Body of pancreas (tissue), 4 donors: ENCODE results near the gene IQGAP2. TPM values are rescaled to one million over a fixed set of nuclear protein-coding genes. Genes with fewer than 3 reads are reported as not detected.

Experiments used
- ATAC-seq: fragments of 150-250 bp; one replicate; pipeline ENCODE4 v1.9.1; 2016
- DNase-seq, 4 donors: peaks; one replicate each; pipeline ENCODE4 v3.0.0-alpha.2; 2019
- H3K27ac ChIP-seq, 4 donors: fragments of 200-600 bp; sonication (generic); 1 replicate in 3 of 4; 2 replicates in 1 of 4; pipeline versions ENCODE4 v1.5.1 to v1.6.1; 2016 to 2019; ENCODE audit warnings: mild to moderate bottlenecking in 1 of 4, mixed read lengths in 1 of 4, moderate library complexity in 1 of 4
- H3K27me3 ChIP-seq, 2 donors: fragments of 200-600 bp; sonication (generic); one replicate each; pipeline ENCODE4 v1.6.0; 2016; ENCODE audit warnings: mild to moderate bottlenecking in 1 of 2
- H3K36me3 ChIP-seq, 2 donors: fragments of 200-600 bp; sonication (generic); replicated peaks in 1 of 2; 2 replicates each; pipeline ENCODE4 v1.5.1; 2016; ENCODE audit warnings: low read depth in 2 of 2; ENCODE audit not compliant: insufficient read depth in 1 of 2
- H3K4me1 ChIP-seq: fragments of 200-600 bp; sonication (generic); one replicate; pipeline ENCODE4 v1.6.0; 2016
- H3K4me3 ChIP-seq, 2 donors: fragments of 200-600 bp; sonication (generic); 1 replicate in 1 of 2; 2 replicates in 1 of 2; pipeline ENCODE4 v1.5.1; 2016 to 2019
- H3K9me3 ChIP-seq, 3 donors: fragments of 200-600 bp; sonication (generic); 1 replicate in 2 of 3; 2 replicates in 1 of 3; pipeline ENCODE4 v1.5.1; 2016
- CTCF ChIP-seq, 7 experiments: fragments of 450-650 bp in 4 of 7; fragments of 200-600 bp in 3 of 7; sonication (generic) in 3 of 7; IDR thresholded peaks; one replicate each; pipeline ENCODE4 v1.5.1; 2016 to 2019; ENCODE audit warnings: antibody characterized with exemption in 7 of 7
- POLR2A ChIP-seq, 3 donors: fragments of 450-650 bp; IDR thresholded peaks; one replicate each; pipeline ENCODE4 v1.6.1; 2016; ENCODE audit warnings: antibody characterized with exemption in 3 of 3, mild to moderate bottlenecking in 2 of 3
- WGBS, 2 donors: methylation state at CpG; one replicate each; pipeline ENCODE4 v1.1.5; 2017; 5-methylcytosine and 5-hydroxymethylcytosine counted together
- intact Hi-C: fragments of 100-400 bp; cut with DNase I; formaldehyde crosslinking; loops from one replicate; pipeline ENCODE4 v1.15.1; 2023
- total RNA-seq, 2 donors: library from RNA; depleted of rRNA; stranded (reverse); fragments of >200 nt; gene quantifications; one replicate each; pipeline ENCODE4 v1.1.0, GENCODE V29; 2016

IQGAP2 gene
- total RNA-seq, 2 donors from 2014 or later = 41.2 to 49.5 TPM

DNA sequence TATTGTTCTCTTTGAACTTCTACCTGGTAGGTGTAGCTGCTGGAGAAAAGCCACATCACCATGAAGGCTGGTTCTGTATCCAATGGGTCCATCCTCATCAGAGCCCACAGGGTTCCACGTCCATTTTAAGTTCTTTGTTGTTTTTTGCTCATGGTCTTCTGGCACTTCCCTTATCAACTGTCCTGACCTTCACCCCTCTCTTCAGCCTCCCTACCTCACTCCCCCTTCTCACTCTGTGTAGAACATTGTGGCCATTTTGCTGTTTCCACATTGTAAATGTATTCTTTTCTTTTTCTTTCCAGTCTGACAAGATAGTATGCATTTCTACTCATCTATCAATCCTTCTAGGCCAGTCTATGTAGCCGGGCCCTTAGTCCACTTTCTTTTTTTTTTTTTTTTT is 264.4 kb downstream of the IQGAP2 start:
- Histone ChIP-seq H3K36me3 (peaks cover 3 to 8% of the 10 kb centered on the region in 2 donors), H3K9me3 (no peaks in the 10 kb centered on the region), H3K27me3 (no peaks in the 10 kb centered on the region), H3K4me1 (no peaks in the 10 kb centered on the region), H3K4me3 (no peak overlapping the region), H3K27ac (no peak overlapping the region)
- ATAC-seq (no peak), DNase-seq (no peak)
- 75 to 76% methylated on average over 2 of the region's 2 CpGs for WGBS, 2 donors
- intact Hi-C loops = no loop called here
- TF ChIP-seq CTCF (IDR thresholded peaks at IDR 0.05) = no peak
- TF ChIP-seq POLR2A (IDR thresholded peaks at IDR 0.05) = no peak

- intact Hi-C loops = no loop called here
- WGBS, 2 donors = 96% methylated on average over 5 of the region's 5 CpGs
- H3K9me3 ChIP-seq = no peaks in the 10 kb centered on the region
- TF ChIP-seq CTCF (IDR thresholded peaks at IDR 0.05) (no peak), POLR2A (IDR thresholded peaks at IDR 0.05) (no peak)
- H3K4me3 ChIP-seq = no peak overlapping the region
- peaks cover 4 to 13% of the 10 kb centered on the region in 2 donors for H3K36me3 ChIP-seq
- no peak overlapping the region for H3K27ac ChIP-seq
- DNase-seq (no peak), ATAC-seq (no peak)
- H3K27me3 ChIP-seq = no peaks in the 10 kb centered on the region
- H3K4me1 ChIP-seq = no peaks in the 10 kb centered on the region
Measured at GRCh38 chr5:76669245-76669644, 266.2 kb downstream of the IQGAP2 start.

- TF ChIP-seq CTCF (IDR thresholded peaks at IDR 0.05) (no peak), POLR2A (IDR thresholded peaks at IDR 0.05) (no peak)
- Histone ChIP-seq H3K4me1 (no peaks in the 10 kb centered on the region), H3K36me3 (peaks cover 4 to 18% of the 10 kb centered on the region in 2 donors), H3K4me3 (no peak overlapping the region), H3K27me3 (no peaks in the 10 kb centered on the region), H3K27ac (no peak overlapping the region), H3K9me3 (no peaks in the 10 kb centered on the region)
- intact Hi-C loops = no loop called here
- ATAC-seq (no peak), DNase-seq (no peak)
- 81 to 94% methylated on average over 3 of the region's 3 CpGs for WGBS, 2 donors
Measured at GRCh38 chr5:76670508-76670907, 267.4 kb downstream of the IQGAP2 start.

GRCh38 chr5:76672242-76672641 is 269.2 kb downstream of the IQGAP2 start:
- Histone ChIP-seq H3K36me3 (peaks cover 4 to 20% of the 10 kb centered on the region in 2 donors), H3K27me3 (no peaks in the 10 kb centered on the region), H3K4me1 (no peaks in the 10 kb centered on the region), H3K9me3 (no peaks in the 10 kb centered on the region), H3K4me3 (no peak overlapping the region), H3K27ac (no peak overlapping the region)
- WGBS, 2 donors = 68 to 71% methylated on average over 2 of the region's 2 CpGs
- DNase-seq (no peak), ATAC-seq (no peak)
- TF ChIP-seq POLR2A (IDR thresholded peaks at IDR 0.05) = no peak
- TF ChIP-seq CTCF (IDR thresholded peaks at IDR 0.05) = no peak
- intact Hi-C loops = no loop called here

- Histone ChIP-seq H3K4me1 (no peaks in the 10 kb centered on the region), H3K9me3 (no peaks in the 10 kb centered on the region), H3K36me3 (peaks cover 4 to 21% of the 10 kb centered on the region in 2 donors), H3K4me3 (no peak overlapping the region), H3K27me3 (no peaks in the 10 kb centered on the region), H3K27ac (no peak overlapping the region)
- TF ChIP-seq CTCF (IDR thresholded peaks at IDR 0.05) (no peak), POLR2A (IDR thresholded peaks at IDR 0.05) (no peak)
- DNase-seq = no peak
- no peak for ATAC-seq
- intact Hi-C loops = no loop called here
Measured at GRCh38 chr5:76673125-76673524, 270.0 kb downstream of the IQGAP2 start.
